Ovary (tissue), 9 donors: ENCODE data around the gene JARID2. TPM values are rescaled to one million over a fixed set of nuclear protein-coding genes. Genes with fewer than 3 reads are reported as not detected.

ENCODE experiments used
- DNase-seq, 5 donors: peaks; one replicate each; pipeline ENCODE4 v3.0.0-alpha.2; 2019 to 2020
- H3K27ac ChIP-seq, 2 donors: fragments of 200-600 bp; one replicate each; pipeline versions ENCODE4 v1.5.1 to v1.8.0; 2019 to 2022
- H3K27me3 ChIP-seq: fragments of 200-600 bp; one replicate; pipeline ENCODE4 v1.8.0; 2022
- H3K36me3 ChIP-seq: fragments of 200-600 bp; sonication (generic); one replicate; pipeline ENCODE4 v1.5.1; 2019
- H3K4me1 ChIP-seq: one replicate; pipeline ENCODE4 v1.8.1; 2013; ENCODE audit warnings: mild to moderate bottlenecking, moderate library complexity; ENCODE audit not compliant: insufficient read depth
- H3K4me3 ChIP-seq: fragments of 200-600 bp; sonication (generic); one replicate; pipeline ENCODE4 v1.5.1; 2017
- H3K9me3 ChIP-seq, 2 donors: fragments of 200-600 bp in 1 of 2; sonication (generic) in 1 of 2; one replicate each; pipeline versions ENCODE4 v1.5.1 to v1.8.1; 2013 to 2019; ENCODE audit warnings: mild to moderate bottlenecking in 1 of 2, moderate library complexity in 1 of 2
- EP300 ChIP-seq: sonication (generic); formaldehyde crosslinking; IDR thresholded peaks from one replicate; pipeline ENCODE4 v1.6.1; 2017; ENCODE audit warnings: antibody characterized with exemption
- POLR2A ChIP-seq: fragments of 450-650 bp; IDR thresholded peaks from one replicate; pipeline ENCODE4 v1.6.1; 2017; ENCODE audit warnings: antibody characterized with exemption, mild to moderate bottlenecking, moderate library complexity
- WGBS, 3 donors: extraction: QIAGEN DNeasy Blood & Tissue Kit in 1 of 3; methylation state at CpG; one replicate each; pipeline versions ENCODE4 v1.1.5 to v1.1.7; 2013 to 2017; 5-methylcytosine and 5-hydroxymethylcytosine counted together
- intact Hi-C, 4 donors: fragments of 100-400 bp; cut with DNase I; formaldehyde crosslinking; loops; one replicate each; pipeline versions ENCODE4 v1.11.0 to v1.15.1; 2022 to 2023
- polyA plus RNA-seq, 2 donors: library from polyadenylated mRNA; stranded (reverse); fragments of 200-250 nt in 1 of 2; fragments of 350-450 nt in 1 of 2; fragmentation: Illumina TruSeq in 1 of 2; extraction: RNeasy Lipid Tissue Mini Kit (QIAGEN cat#74804) in 1 of 2; gene quantifications; one replicate each; pipeline ENCODE4 v1.2.3, GENCODE V29; 2013 to 2014
- total RNA-seq, 7 donors: library from RNA; depleted of rRNA in 2 of 7; stranded (reverse); fragments of >200 nt in 2 of 7; fragmentation: NEBNext Ultra II Directional in 3 of 7; extraction: Animal tissue kit (Norgen Biotek cat#: 25700) in 3 of 7; gene quantifications; one replicate each; pipeline versions ENCODE4 v1.1.0 to v1.2.4, GENCODE V29; 2016 to 2023
- TF ChIP-seq, protein P1 (sequence below), 3 donors: fragments of 450-650 bp in 2 of 3; fragments of 200-600 bp in 1 of 3; IDR thresholded peaks; one replicate each; pipeline versions ENCODE4 v1.5.1 to v1.8.0; 2016 to 2022; ENCODE audit warnings: antibody characterized with exemption in 3 of 3, mild to moderate bottlenecking in 1 of 3
- donor health status: DM: no; HTN: no; CAD: no; lungs with moderate emphysema.
- donor health status: DM: no; HTN: no; CAD: no.
- donor health status: Bipolar disorder and iron deficiency.
- donor health status: DM: yes; HTN: yes; CAD: no.
- donor health status: DM: no; HTN: no; CAD: no.
- donor health status: DM: yes; HTN: yes; CAD: no.

The JARID2 gene
- total and polyA plus RNA-seq, 9 donors, result 4.5 to 17.4 (median 8.7) TPM

GRCh38 chr6:15207923-15208322, 37.9 kb upstream of the JARID2 start:
- no peak for TF ChIP-seq POLR2A
- TF ChIP-seq, protein P1, sequence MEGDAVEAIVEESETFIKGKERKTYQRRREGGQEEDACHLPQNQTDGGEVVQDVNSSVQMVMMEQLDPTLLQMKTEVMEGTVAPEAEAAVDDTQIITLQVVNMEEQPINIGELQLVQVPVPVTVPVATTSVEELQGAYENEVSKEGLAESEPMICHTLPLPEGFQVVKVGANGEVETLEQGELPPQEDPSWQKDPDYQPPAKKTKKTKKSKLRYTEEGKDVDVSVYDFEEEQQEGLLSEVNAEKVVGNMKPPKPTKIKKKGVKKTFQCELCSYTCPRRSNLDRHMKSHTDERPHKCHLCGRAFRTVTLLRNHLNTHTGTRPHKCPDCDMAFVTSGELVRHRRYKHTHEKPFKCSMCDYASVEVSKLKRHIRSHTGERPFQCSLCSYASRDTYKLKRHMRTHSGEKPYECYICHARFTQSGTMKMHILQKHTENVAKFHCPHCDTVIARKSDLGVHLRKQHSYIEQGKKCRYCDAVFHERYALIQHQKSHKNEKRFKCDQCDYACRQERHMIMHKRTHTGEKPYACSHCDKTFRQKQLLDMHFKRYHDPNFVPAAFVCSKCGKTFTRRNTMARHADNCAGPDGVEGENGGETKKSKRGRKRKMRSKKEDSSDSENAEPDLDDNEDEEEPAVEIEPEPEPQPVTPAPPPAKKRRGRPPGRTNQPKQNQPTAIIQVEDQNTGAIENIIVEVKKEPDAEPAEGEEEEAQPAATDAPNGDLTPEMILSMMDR (IDR thresholded peaks at IDR 0.05), result no peak
- no peak for TF ChIP-seq EP300
- DNase-seq, result no peak
- 81 to 87% (median 87%) methylated on average over 3 of the region's 3 CpGs for WGBS, 3 donors

DNA sequence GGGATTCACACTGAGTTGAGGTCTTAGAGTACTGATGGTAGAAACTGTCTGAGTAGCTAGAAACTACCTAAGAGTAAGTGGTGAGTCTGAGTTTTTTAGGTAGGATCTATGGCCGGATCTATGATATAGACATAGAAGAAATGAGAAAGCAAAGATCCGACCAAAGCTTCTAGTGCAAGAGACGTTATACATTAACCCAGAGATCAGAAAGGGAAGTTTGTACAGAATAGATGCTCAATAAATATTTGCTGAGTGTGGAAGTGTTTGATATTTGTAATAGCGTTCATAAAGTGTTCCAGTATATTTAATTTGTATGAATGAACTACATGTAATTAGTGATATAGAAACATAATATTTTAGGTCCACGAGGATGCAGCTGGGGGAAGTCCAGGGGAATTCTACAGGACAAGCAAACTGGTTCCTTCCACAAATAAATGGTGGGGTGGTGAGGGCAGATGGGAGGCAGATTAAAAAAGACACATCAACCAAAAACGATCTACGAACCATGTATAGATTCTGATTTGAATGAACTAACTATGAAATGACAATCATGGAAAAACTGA, 31.9 kb upstream of the JARID2 start:
- H3K27me3 ChIP-seq, result no peaks in the 10 kb centered on the region
- no peak overlapping the region for H3K4me3 ChIP-seq
- DNase-seq, result no peak
- H3K4me1 ChIP-seq, result no peaks in the 10 kb centered on the region
- WGBS, 3 donors, result 88 to 89% (median 89%) methylated on average over 7 of the region's 7 CpGs
- H3K27ac ChIP-seq, result no peak overlapping the region
- H3K36me3 ChIP-seq, result no peaks in the 10 kb centered on the region
- no peaks in the 10 kb centered on the region for H3K9me3 ChIP-seq
- TF ChIP-seq POLR2A (no peak), EP300 (no peak)
- TF ChIP-seq, protein P1 (IDR thresholded peaks at IDR 0.05), result no peak
- intact Hi-C loops, result no loop called here

More at GRCh38 chr6:15207923-15208322, 37.9 kb upstream of the JARID2 start:
- Histone ChIP-seq H3K36me3 (no peaks in the 10 kb centered on the region), H3K9me3 (no peaks in the 10 kb centered on the region), H3K27me3 (no peaks in the 10 kb centered on the region), H3K27ac (no peak overlapping the region), H3K4me3 (no peak overlapping the region), H3K4me1 (no peaks in the 10 kb centered on the region)
- intact Hi-C loops, result no loop called here

GRCh38 chr6:15218401-15218800, 27.5 kb upstream of the JARID2 start:
- 94 to 96% (median 96%) methylated on average over 18 of the region's 18 CpGs for WGBS, 3 donors
- intact Hi-C loops, result no loop called here
- Histone ChIP-seq H3K27me3 (no peaks in the 10 kb centered on the region), H3K4me1 (peaks cover 3% of the 10 kb centered on the region), H3K9me3 (no peaks in the 10 kb centered on the region), H3K36me3 (no peaks in the 10 kb centered on the region), H3K4me3 (no peak overlapping the region), H3K27ac (no peak overlapping the region)
- DNase-seq, result no peak
- TF ChIP-seq POLR2A, result no peak

DNA sequence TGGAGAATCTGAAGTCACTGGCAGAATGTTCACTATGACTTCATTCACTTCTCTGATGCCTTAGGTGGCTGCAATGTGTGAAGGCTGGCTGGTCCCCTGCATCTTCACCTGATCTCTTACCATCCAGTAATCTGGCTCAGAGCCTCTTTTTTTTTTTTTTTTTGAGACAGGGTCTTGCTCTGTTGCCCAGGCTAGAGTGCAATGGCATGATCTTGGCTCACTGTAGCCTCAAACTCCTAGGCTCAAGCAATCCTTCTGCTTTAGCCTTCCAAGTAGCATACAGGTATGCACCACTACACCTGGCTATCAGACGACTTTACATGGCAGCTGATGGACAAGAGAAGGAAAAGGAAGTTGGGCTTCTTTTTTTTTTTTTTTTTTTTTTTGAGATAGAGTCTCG, 25.8 kb upstream of the JARID2 start:
- 86 to 100% (median 90%) methylated on average over 1 to 2 of the region's 2 CpGs for WGBS, 3 donors
- no peak overlapping the region for H3K27ac ChIP-seq
- H3K27me3 ChIP-seq, result no peaks in the 10 kb centered on the region
- no peak overlapping the region for H3K4me3 ChIP-seq
- H3K9me3 ChIP-seq, result no peaks in the 10 kb centered on the region
- H3K36me3 ChIP-seq, result no peaks in the 10 kb centered on the region
- no peak for TF ChIP-seq POLR2A
- TF ChIP-seq, protein P1 (IDR thresholded peaks at IDR 0.05), result no peak
- TF ChIP-seq EP300, result no peak
- H3K4me1 ChIP-seq, result peaks cover 3% of the 10 kb centered on the region
- no peak for DNase-seq
- intact Hi-C loops, result no loop called here

GRCh38 chr6:15227827-15228318, 18.0 kb upstream of the JARID2 start:
- 94 to 96% (median 94%) methylated on average over 7 of the region's 7 CpGs for WGBS, 3 donors
- no peaks in the 10 kb centered on the region for H3K4me1 ChIP-seq
- no peak overlapping the region for H3K4me3 ChIP-seq
- H3K9me3 ChIP-seq, result no peaks in the 10 kb centered on the region
- no peaks in the 10 kb centered on the region for H3K36me3 ChIP-seq
- no peak for DNase-seq
- no peak for TF ChIP-seq EP300
- TF ChIP-seq, protein P1 (IDR thresholded peaks at IDR 0.05), result no peak
- TF ChIP-seq POLR2A, result no peak
- H3K27ac ChIP-seq, result no peak overlapping the region
- intact Hi-C loops, result no loop called here
- no peaks in the 10 kb centered on the region for H3K27me3 ChIP-seq
